ENCODE results near the gene ARID2. TPM values are rescaled to one million over a fixed set of nuclear protein-coding genes. Genes with fewer than 3 reads are reported as not detected.

The ARID2 gene
- total RNA-seq, 2 donors from 2014 or later: 29.0 to 33.6 TPM

DNA sequence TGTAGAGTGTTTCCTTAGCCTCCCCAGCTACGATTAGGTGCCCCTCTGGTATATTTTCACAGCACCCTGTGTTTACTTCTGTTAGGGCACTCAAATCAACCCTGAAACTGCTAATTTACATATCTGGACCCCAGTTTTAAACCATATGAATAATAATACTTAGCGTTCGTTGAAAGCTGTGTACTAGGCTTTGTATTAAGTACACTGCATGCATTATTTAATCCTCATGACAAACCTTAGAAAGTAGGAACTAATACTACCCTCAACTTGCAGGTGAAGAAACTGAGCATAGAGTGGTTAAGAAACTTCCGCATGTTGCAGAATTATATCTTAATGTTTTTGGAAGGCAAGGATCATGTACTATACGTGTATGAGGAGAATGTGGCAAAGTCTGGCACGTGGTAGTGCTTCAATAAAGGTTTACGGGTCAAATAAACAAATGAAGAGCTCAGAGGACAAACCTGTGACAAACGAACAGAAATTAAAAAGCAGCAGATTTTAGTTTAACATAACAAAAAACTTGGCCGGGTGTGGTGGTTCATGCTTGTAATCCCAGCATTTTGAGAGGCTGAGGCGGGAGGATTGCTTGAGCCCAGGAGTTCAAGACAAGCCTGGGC is 22.2 kb upstream of the ARID2 start:
- Mint-ChIP-seq H3K36me3 (ENCODE audit: low read depth) (no peaks in the 10 kb centered on the region), H3K27ac (no peak overlapping the region), H3K9me3 (no peaks in the 10 kb centered on the region), H3K4me3 (no peak overlapping the region), H3K27me3 (no peaks in the 10 kb centered on the region), H3K4me1 (peaks cover 2% of the 10 kb centered on the region)
- no peak for ATAC-seq (replicated peaks)

- ATAC-seq (replicated peaks): no peak
- Mint-ChIP-seq H3K9me3 (no peaks in the 10 kb centered on the region), H3K4me3 (no peak overlapping the region), H3K36me3 (ENCODE audit: low read depth) (no peaks in the 10 kb centered on the region), H3K27ac (peak overlapping the region; percentile 34), H3K27me3 (no peaks in the 10 kb centered on the region), H3K4me1 (peaks cover 5% of the 10 kb centered on the region)
These were observed 21.1 kb upstream of the ARID2 start for GRCh38 chr12:45708363-45708762.

GRCh38 chr12:45708901-45709300 is 20.6 kb upstream of the ARID2 start:
- H3K36me3 Mint-ChIP-seq (ENCODE audit: low read depth): no peaks in the 10 kb centered on the region

GRCh38 chr12:45712319-45712718 is 17.2 kb upstream of the ARID2 start:
- ATAC-seq (replicated peaks): no peak
- Mint-ChIP-seq H3K27ac (no peak overlapping the region), H3K36me3 (ENCODE audit: low read depth) (no peaks in the 10 kb centered on the region), H3K4me1 (peaks cover 10% of the 10 kb centered on the region), H3K4me3 (no peak overlapping the region), H3K9me3 (no peaks in the 10 kb centered on the region), H3K27me3 (no peaks in the 10 kb centered on the region)

More at GRCh38 chr12:45708901-45709300, 20.6 kb upstream of the ARID2 start:
- Mint-ChIP-seq H3K4me3 (no peak overlapping the region), H3K9me3 (no peaks in the 10 kb centered on the region), H3K4me1 (peaks cover 5% of the 10 kb centered on the region), H3K27me3 (no peaks in the 10 kb centered on the region), H3K27ac (no peak overlapping the region)
- ATAC-seq (replicated peaks): no peak

- H3K27me3 Mint-ChIP-seq: no peaks in the 10 kb centered on the region
- H3K4me1 Mint-ChIP-seq: peaks cover 10% of the 10 kb centered on the region
- H3K9me3 Mint-ChIP-seq: no peaks in the 10 kb centered on the region
- no peak overlapping the region for H3K4me3 Mint-ChIP-seq
- no peak overlapping the region for H3K27ac Mint-ChIP-seq
- no peak for ATAC-seq (replicated peaks)
- no peaks in the 10 kb centered on the region for H3K36me3 Mint-ChIP-seq (ENCODE audit: low read depth)
These were observed 16.4 kb upstream of the ARID2 start for GRCh38 chr12:45713078-45713477.

DNA sequence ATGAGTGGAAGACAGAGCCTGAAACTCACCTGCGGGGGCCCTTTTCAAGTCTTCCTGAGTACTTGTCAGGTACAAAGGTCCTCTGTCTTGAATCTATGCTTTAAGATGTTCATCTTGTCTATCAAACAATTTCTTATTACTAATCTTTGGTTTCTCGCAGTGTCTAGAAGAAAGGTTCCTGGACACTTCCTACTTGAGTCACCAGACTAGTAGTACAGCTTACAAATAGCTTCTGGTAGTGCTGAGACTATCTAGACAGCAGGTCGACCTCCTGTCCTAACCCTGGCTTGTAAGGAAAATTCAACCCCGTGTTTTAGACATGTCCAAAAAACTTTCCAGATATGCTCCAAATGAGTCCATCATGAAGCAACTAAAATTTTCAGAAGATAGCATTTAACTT is 11.2 kb upstream of the ARID2 start:
- Mint-ChIP-seq H3K9me3 (no peaks in the 10 kb centered on the region), H3K4me1 (peaks cover 16% of the 10 kb centered on the region), H3K4me3 (no peak overlapping the region), H3K27ac (no peak overlapping the region), H3K27me3 (no peaks in the 10 kb centered on the region), H3K36me3 (ENCODE audit: low read depth) (peaks cover 6% of the 10 kb centered on the region)
- no peak for ATAC-seq (replicated peaks)

DNA sequence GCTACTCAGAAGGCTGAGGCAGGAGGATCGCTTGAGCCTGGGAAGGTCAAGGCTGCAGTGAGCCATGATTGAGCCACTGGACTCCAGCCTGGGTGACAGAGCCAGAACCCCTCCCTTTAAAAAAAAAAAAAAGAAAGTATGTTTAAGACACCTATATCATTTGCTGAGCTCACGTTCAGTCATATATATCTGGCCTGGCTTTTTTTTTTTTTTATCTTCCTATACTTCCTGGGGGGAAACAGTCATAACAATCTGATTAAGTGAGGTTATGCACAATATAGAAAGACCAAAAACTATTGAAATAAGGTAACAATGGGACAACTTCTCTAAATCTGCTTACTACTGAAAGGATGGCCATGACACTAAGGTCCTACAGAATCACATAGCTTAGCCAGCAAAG is 9.4 kb upstream of the ARID2 start:
- Mint-ChIP-seq H3K4me1 (peaks cover 13% of the 10 kb centered on the region), H3K27me3 (no peaks in the 10 kb centered on the region), H3K36me3 (ENCODE audit: low read depth) (peaks cover 6% of the 10 kb centered on the region), H3K27ac (no peak overlapping the region), H3K4me3 (no peak overlapping the region), H3K9me3 (no peaks in the 10 kb centered on the region)
- ATAC-seq (replicated peaks): peak; percentile 51

DNA sequence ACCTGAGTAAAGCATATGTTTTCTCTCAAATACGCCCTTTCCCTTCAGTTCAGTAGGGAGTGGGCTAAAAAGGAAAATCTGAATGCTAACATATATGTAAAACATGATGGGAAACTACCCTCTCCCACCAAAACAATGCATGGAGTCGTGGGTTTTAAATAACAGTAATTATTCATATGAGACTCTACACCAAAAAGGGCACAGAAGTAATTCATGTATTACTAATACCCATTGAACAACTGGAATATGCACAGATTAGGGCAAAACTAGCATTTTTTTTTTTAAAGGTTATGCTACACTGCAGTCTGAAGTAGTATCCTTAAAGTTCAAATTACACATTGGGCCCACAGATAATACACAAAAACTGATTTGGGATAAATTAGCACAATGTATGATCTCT is 8.1 kb upstream of the ARID2 start:
- H3K27ac Mint-ChIP-seq: no peak overlapping the region
- H3K4me3 Mint-ChIP-seq: peak overlapping the region; percentile 6
- no peaks in the 10 kb centered on the region for H3K9me3 Mint-ChIP-seq
- no peak for ATAC-seq (replicated peaks)
- H3K4me1 Mint-ChIP-seq: peaks cover 14% of the 10 kb centered on the region
- no peaks in the 10 kb centered on the region for H3K27me3 Mint-ChIP-seq
- H3K36me3 Mint-ChIP-seq (ENCODE audit: low read depth): peaks cover 11% of the 10 kb centered on the region

- no peak for ATAC-seq (replicated peaks)
- peaks cover 14% of the 10 kb centered on the region for H3K4me1 Mint-ChIP-seq
- peaks cover 11% of the 10 kb centered on the region for H3K36me3 Mint-ChIP-seq (ENCODE audit: low read depth)
- peak overlapping the region; percentile 6 for H3K4me3 Mint-ChIP-seq
- no peaks in the 10 kb centered on the region for H3K27me3 Mint-ChIP-seq
- H3K27ac Mint-ChIP-seq: no peak overlapping the region
- no peaks in the 10 kb centered on the region for H3K9me3 Mint-ChIP-seq
These were observed 7.6 kb upstream of the ARID2 start for GRCh38 chr12:45721954-45722353.

- Mint-ChIP-seq H3K27me3 (no peaks in the 10 kb centered on the region), H3K4me3 (peak overlapping the region; percentile 84), H3K36me3 (ENCODE audit: low read depth) (peaks cover 21% of the 10 kb centered on the region), H3K27ac (peak overlapping the region; percentile 99), H3K4me1 (peaks cover 10% of the 10 kb centered on the region), H3K9me3 (no peaks in the 10 kb centered on the region)
- ATAC-seq (replicated peaks): no peak
These were observed 3.6 kb upstream of the ARID2 start for GRCh38 chr12:45725631-45726602.

GRCh38 chr12:45726603-45727300 is 2.8 kb upstream of the ARID2 start:
- Mint-ChIP-seq H3K4me3 (peak overlapping the region; percentile 84), H3K27ac (peak overlapping the region; percentile 99), H3K27me3 (no peaks in the 10 kb centered on the region), H3K4me1 (peaks cover 6% of the 10 kb centered on the region), H3K9me3 (no peaks in the 10 kb centered on the region), H3K36me3 (ENCODE audit: low read depth) (peaks cover 25% of the 10 kb centered on the region)
- no peak for ATAC-seq (replicated peaks)

GRCh38 chr12:45727301-45727979 is 2.1 kb upstream of the ARID2 start:
- Mint-ChIP-seq H3K4me1 (peaks cover 4% of the 10 kb centered on the region), H3K27me3 (no peaks in the 10 kb centered on the region), H3K36me3 (ENCODE audit: low read depth) (peaks cover 29% of the 10 kb centered on the region), H3K4me3 (peak overlapping the region; percentile 84), H3K27ac (peak overlapping the region; percentile 99), H3K9me3 (no peaks in the 10 kb centered on the region)
- ATAC-seq (replicated peaks): peak; percentile 57

DNA sequence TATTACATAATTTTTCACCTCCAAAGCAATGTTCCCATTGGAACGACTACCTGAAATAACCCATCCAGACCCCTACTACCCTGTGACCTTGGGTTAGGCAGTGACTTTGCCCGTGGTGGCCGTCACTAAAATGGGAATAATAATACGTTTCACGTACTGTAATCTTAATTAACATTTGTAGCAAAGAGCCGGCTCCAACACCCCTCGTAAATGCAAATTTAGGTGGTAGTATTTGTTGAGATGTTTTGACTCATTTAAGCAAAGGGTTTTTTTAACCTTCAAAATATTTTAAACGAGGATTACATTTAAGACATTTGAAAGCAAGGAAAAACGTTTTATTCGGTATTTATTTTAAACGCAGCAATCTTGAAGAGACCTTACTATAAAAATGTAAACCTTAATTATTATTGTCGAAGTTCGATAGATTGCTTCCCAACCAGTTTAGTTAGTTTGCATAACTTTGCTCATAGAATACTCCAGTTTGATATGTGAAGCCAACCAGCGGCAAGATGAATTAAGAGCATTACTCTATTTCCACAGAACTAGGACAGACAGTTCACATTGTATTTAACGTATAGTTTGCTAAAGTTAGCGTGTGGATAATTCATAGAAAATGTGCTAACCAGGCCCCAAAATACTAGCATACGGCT is 1.4 kb upstream of the ARID2 start:
- Mint-ChIP-seq H3K27ac (peak overlapping the region; percentile 99), H3K27me3 (no peaks in the 10 kb centered on the region), H3K36me3 (ENCODE audit: low read depth) (peaks cover 33% of the 10 kb centered on the region), H3K4me1 (peaks cover 7% of the 10 kb centered on the region), H3K4me3 (peak overlapping the region; percentile 84), H3K9me3 (no peaks in the 10 kb centered on the region)
- no peak for ATAC-seq (replicated peaks)

All from activated T-helper 17 cell treated with anti-CD3 and anti-CD28 coated beads, Interleukin-2, amount 50 U/mL, for 72 hours (primary cell).